ENCODE measurements around the gene ITK. TPM values are rescaled to one million over a fixed set of nuclear protein-coding genes. Genes with fewer than 3 reads are reported as not detected.

Gene ITK
- total RNA-seq, 4 donors from 2014 or later: 0.40 to 43.4 (median 5.0) TPM

GRCh38 chr5:157284458-157285212, 104.0 kb downstream of the ITK start:
- TF ChIP-seq, protein P1, sequence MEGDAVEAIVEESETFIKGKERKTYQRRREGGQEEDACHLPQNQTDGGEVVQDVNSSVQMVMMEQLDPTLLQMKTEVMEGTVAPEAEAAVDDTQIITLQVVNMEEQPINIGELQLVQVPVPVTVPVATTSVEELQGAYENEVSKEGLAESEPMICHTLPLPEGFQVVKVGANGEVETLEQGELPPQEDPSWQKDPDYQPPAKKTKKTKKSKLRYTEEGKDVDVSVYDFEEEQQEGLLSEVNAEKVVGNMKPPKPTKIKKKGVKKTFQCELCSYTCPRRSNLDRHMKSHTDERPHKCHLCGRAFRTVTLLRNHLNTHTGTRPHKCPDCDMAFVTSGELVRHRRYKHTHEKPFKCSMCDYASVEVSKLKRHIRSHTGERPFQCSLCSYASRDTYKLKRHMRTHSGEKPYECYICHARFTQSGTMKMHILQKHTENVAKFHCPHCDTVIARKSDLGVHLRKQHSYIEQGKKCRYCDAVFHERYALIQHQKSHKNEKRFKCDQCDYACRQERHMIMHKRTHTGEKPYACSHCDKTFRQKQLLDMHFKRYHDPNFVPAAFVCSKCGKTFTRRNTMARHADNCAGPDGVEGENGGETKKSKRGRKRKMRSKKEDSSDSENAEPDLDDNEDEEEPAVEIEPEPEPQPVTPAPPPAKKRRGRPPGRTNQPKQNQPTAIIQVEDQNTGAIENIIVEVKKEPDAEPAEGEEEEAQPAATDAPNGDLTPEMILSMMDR (IDR thresholded peaks at IDR 0.05): no peak
- no peak for TF ChIP-seq EP300 (IDR thresholded peaks at IDR 0.05; ENCODE audit: low read depth)
- TF ChIP-seq POLR2AphosphoS5 (IDR thresholded peaks at IDR 0.05): no peak
- no peak for TF ChIP-seq POLR2A (IDR thresholded peaks at IDR 0.05)
- WGBS, 2 donors (ENCODE audit: low coverage in 1 of 2): 91 to 100% methylated on average over 2 to 6 of the region's 6 CpGs
- in situ Hi-C loops (cut with MboI; ENCODE audit: low pct_ligation_motif_present in 1 of 4, low pct_unique_long_range_greater_than_20kb in 1 of 4, low sequenced_read_pairs in 3 of 4): no loop called here
- Histone ChIP-seq H3K27ac (no peak overlapping the region), H3K4me3 (no peak overlapping the region), H3K9me3 (no peaks in the 10 kb centered on the region), H3K4me1 (no peaks in the 10 kb centered on the region), H3K36me3 (no peaks in the 10 kb centered on the region), H3K27me3 (no peaks in the 10 kb centered on the region)
- DNase-seq: no peak
- intact Hi-C loops (cut with DNase I; ENCODE audit: low total_unique reads): no loop called here

- H3K9me3 ChIP-seq: no peaks in the 10 kb centered on the region
- no peak overlapping the region for H3K4me3 ChIP-seq
- H3K27ac ChIP-seq: no peak overlapping the region
- DNase-seq: no peak
- H3K36me3 ChIP-seq: no peaks in the 10 kb centered on the region
- TF ChIP-seq POLR2AphosphoS5 (IDR thresholded peaks at IDR 0.05) (no peak), POLR2A (IDR thresholded peaks at IDR 0.05) (no peak), EP300 (IDR thresholded peaks at IDR 0.05; ENCODE audit: low read depth) (no peak)
- TF ChIP-seq, protein P1 (IDR thresholded peaks at IDR 0.05): no peak
- in situ Hi-C loops (cut with MboI; ENCODE audit: low pct_ligation_motif_present in 1 of 4, low pct_unique_long_range_greater_than_20kb in 1 of 4, low sequenced_read_pairs in 3 of 4) (no loop called here), intact Hi-C loops (cut with DNase I; ENCODE audit: low total_unique reads) (no loop called here)
- no peaks in the 10 kb centered on the region for H3K4me1 ChIP-seq
- H3K27me3 ChIP-seq: no peaks in the 10 kb centered on the region
- WGBS, 2 donors (ENCODE audit: low coverage in 1 of 2): 93 to 100% methylated on average over 2 to 10 of the region's 10 CpGs
Measured at GRCh38 chr5:157285310-157286035, 104.8 kb downstream of the ITK start.

GRCh38 chr5:157286761-157287211, 106.1 kb downstream of the ITK start:
- Histone ChIP-seq H3K4me1 (peaks cover 0 to 5% (median 1%) of the 10 kb centered on the region in 4 donors), H3K9me3 (no peaks in the 10 kb centered on the region), H3K27me3 (no peaks in the 10 kb centered on the region), H3K27ac (no peak overlapping the region), H3K36me3 (no peaks in the 10 kb centered on the region), H3K4me3 (no peak overlapping the region)
- TF ChIP-seq, protein P1 (IDR thresholded peaks at IDR 0.05): no peak
- TF ChIP-seq POLR2AphosphoS5 (IDR thresholded peaks at IDR 0.05) (no peak), EP300 (IDR thresholded peaks at IDR 0.05; ENCODE audit: low read depth) (no peak), POLR2A (IDR thresholded peaks at IDR 0.05) (no peak)
- intact Hi-C loops (cut with DNase I; ENCODE audit: low total_unique reads) (no loop called here), in situ Hi-C loops (cut with MboI; ENCODE audit: low pct_ligation_motif_present in 1 of 4, low pct_unique_long_range_greater_than_20kb in 1 of 4, low sequenced_read_pairs in 3 of 4) (no loop called here)
- DNase-seq: no peak
- WGBS, 2 donors (ENCODE audit: low coverage in 1 of 2): 83 to 92% methylated on average over 2 to 7 of the region's 7 CpGs

GRCh38 chr5:157288405-157289163, 107.9 kb downstream of the ITK start:
- TF ChIP-seq POLR2AphosphoS5 (IDR thresholded peaks at IDR 0.05) (no peak), POLR2A (IDR thresholded peaks at IDR 0.05) (no peak), EP300 (IDR thresholded peaks at IDR 0.05; ENCODE audit: low read depth) (no peak)
- TF ChIP-seq, protein P1 (IDR thresholded peaks at IDR 0.05): no peak
- no peak for DNase-seq
- no peak overlapping the region for H3K27ac ChIP-seq
- H3K4me1 ChIP-seq: peaks cover 0 to 5% (median 2%) of the 10 kb centered on the region in 4 donors
- H3K36me3 ChIP-seq: no peaks in the 10 kb centered on the region
- 60 to 84% methylated on average over 2 to 4 of the region's 4 CpGs for WGBS, 2 donors (ENCODE audit: low coverage in 1 of 2)
- in situ Hi-C loops (cut with MboI; ENCODE audit: low pct_ligation_motif_present in 1 of 4, low pct_unique_long_range_greater_than_20kb in 1 of 4, low sequenced_read_pairs in 3 of 4) (no loop called here), intact Hi-C loops (cut with DNase I; ENCODE audit: low total_unique reads) (no loop called here)
- H3K9me3 ChIP-seq: no peaks in the 10 kb centered on the region
- H3K27me3 ChIP-seq: no peaks in the 10 kb centered on the region
- no peak overlapping the region for H3K4me3 ChIP-seq

Data from transverse colon (tissue), 4 donors.